HFFc6 (cell line): ENCODE measurements around the gene HIVEP2. TPM values are rescaled to one million over a fixed set of nuclear protein-coding genes. Genes with fewer than 3 reads are reported as not detected.
A peak's percentile ranks its signal among the peaks of the same experiment; 100 is the strongest.

ENCODE experiments used
- DNase-seq: peaks from one replicate; pipeline ENCODE4 v3.0.0-alpha.2; 2018
- H3K27ac Mint-ChIP-seq: 2 replicates; pipeline ENCODE4 v1.8.0; 2020; ENCODE audit warnings: mild to moderate bottlenecking, mixed read lengths
- H3K27me3 Mint-ChIP-seq: 2 replicates; pipeline ENCODE4 v1.8.0; 2021; ENCODE audit warnings: mild to moderate bottlenecking, moderate library complexity, mixed read lengths; ENCODE audit not compliant: insufficient read depth
- H3K36me3 Mint-ChIP-seq: 2 replicates; pipeline ENCODE4 v1.8.0; 2021; ENCODE audit warnings: low read depth, mixed read lengths
- H3K4me1 Mint-ChIP-seq: 2 replicates; pipeline ENCODE4 v1.8.0; 2020; ENCODE audit warnings: low read depth, mixed read lengths
- H3K4me3 Mint-ChIP-seq: 2 replicates; pipeline ENCODE4 v1.8.0; 2020; ENCODE audit warnings: mild to moderate bottlenecking, moderate library complexity, mixed read lengths
- H3K9me3 Mint-ChIP-seq: 2 replicates; pipeline ENCODE4 v1.8.0; 2020; ENCODE audit warnings: mild to moderate bottlenecking, mixed read lengths
- CTCF ChIP-seq: fragments of 200-600 bp; sonication (generic); IDR thresholded peaks from 2 replicates; pipeline ENCODE4 v1.5.0; 2021; ENCODE audit warnings: antibody characterized with exemption, mild to moderate bottlenecking
- total RNA-seq, 6 experiments: library from RNA; stranded (reverse); fragmentation: NEBNext Ultra II Directional; extraction: Animal tissue kit (Norgen Biotek cat#: 25700); gene quantifications; 2 replicates in 1 of 6; 3 replicates in 5 of 6; pipeline ENCODE4 v1.2.3, GENCODE V29; 2021

Gene HIVEP2
- total RNA-seq, 6 experiments from 2014 or later: 14.0 to 19.5 (median 17.1) TPM

- Mint-ChIP-seq H3K4me1 (peaks cover 68% of the 10 kb centered on the region), H3K9me3 (no peaks in the 10 kb centered on the region), H3K27me3 (peaks cover 2% of the 10 kb centered on the region; the same call in 1 of the 2 replicates), H3K4me3 (peak overlapping the region; percentile 82), H3K36me3 (peaks cover 1% of the 10 kb centered on the region), H3K27ac (peak overlapping the region; percentile 95)
- TF ChIP-seq CTCF: no peak
- DNase-seq: peak; percentile 95
These were observed 42.3 kb downstream of the HIVEP2 start for GRCh38 chr6:142902636-142903053.

GRCh38 chr6:142901611-142902010 lies 43.4 kb downstream of the HIVEP2 start:
- H3K4me1 Mint-ChIP-seq: peaks cover 57% of the 10 kb centered on the region
- no peak for TF ChIP-seq CTCF
- DNase-seq: no peak
- H3K36me3 Mint-ChIP-seq: no peaks in the 10 kb centered on the region
- no peaks in the 10 kb centered on the region for H3K9me3 Mint-ChIP-seq
- peak overlapping the region; percentile 95 for H3K27ac Mint-ChIP-seq
- H3K27me3 Mint-ChIP-seq: peaks cover 2% of the 10 kb centered on the region; the same call in 1 of the 2 replicates
- H3K4me3 Mint-ChIP-seq: no peak overlapping the region; the same call in 1 of the 2 replicates

- no peak for DNase-seq
- H3K4me1 Mint-ChIP-seq: peaks cover 61% of the 10 kb centered on the region
- H3K4me3 Mint-ChIP-seq: no peak overlapping the region
These were observed 44.6 kb downstream of the HIVEP2 start for GRCh38 chr6:142900227-142900971.

GRCh38 chr6:142898927-142899895 lies 45.8 kb downstream of the HIVEP2 start:
- no peaks in the 10 kb centered on the region for H3K9me3 Mint-ChIP-seq
- H3K4me1 Mint-ChIP-seq: peaks cover 49% of the 10 kb centered on the region
- H3K4me3 Mint-ChIP-seq: no peak overlapping the region
- TF ChIP-seq CTCF: no peak
- H3K27ac Mint-ChIP-seq: no peak overlapping the region
- peaks cover 10% of the 10 kb centered on the region; the same call in 1 of the 2 replicates for H3K36me3 Mint-ChIP-seq
- H3K27me3 Mint-ChIP-seq: peaks cover 2% of the 10 kb centered on the region; the same call in 1 of the 2 replicates
- no peak for DNase-seq

More at GRCh38 chr6:142900227-142900971, 44.6 kb downstream of the HIVEP2 start:
- Mint-ChIP-seq H3K9me3 (no peaks in the 10 kb centered on the region), H3K36me3 (peaks cover 7% of the 10 kb centered on the region; the same call in 1 of the 2 replicates), H3K27ac (no peak overlapping the region), H3K27me3 (peaks cover 2% of the 10 kb centered on the region; the same call in 1 of the 2 replicates)
- no peak for TF ChIP-seq CTCF

GRCh38 chr6:142897659-142898058 lies 47.3 kb downstream of the HIVEP2 start:
- no peak for TF ChIP-seq CTCF
- Mint-ChIP-seq H3K4me3 (no peak overlapping the region), H3K27me3 (peaks cover 1% of the 10 kb centered on the region; the same call in 1 of the 2 replicates), H3K36me3 (peaks cover 10% of the 10 kb centered on the region; the same call in 1 of the 2 replicates), H3K27ac (no peak overlapping the region), H3K4me1 (peaks cover 45% of the 10 kb centered on the region), H3K9me3 (no peaks in the 10 kb centered on the region)
- no peak for DNase-seq
